Hepatocyte (in vitro differentiated cells): ENCODE results near the gene OSBPL3. TPM values are rescaled to one million over a fixed set of nuclear protein-coding genes. Genes with fewer than 3 reads are reported as not detected.
"Not testable (repeated sequence)": the region's sequence is repeated elsewhere in the genome, so short reads cannot be mapped to it uniquely, and the experiment has no call there.

Source experiments
- DNase-seq: peaks from one replicate; pipeline ENCODE4 v3.0.0-alpha.2; 2016; ENCODE audit warnings: low spot score
- H2AFZ ChIP-seq: fragments of 200-600 bp; sonication (generic); 2 replicates; pipeline ENCODE4 v1.6.0; 2016; ENCODE audit warnings: antibody characterized with exemption, mild to moderate bottlenecking
- H3K27ac ChIP-seq: fragments of 200-600 bp; sonication (generic); 2 replicates; pipeline ENCODE4 v1.5.1; 2016; ENCODE audit warnings: mild to moderate bottlenecking
- H3K27me3 ChIP-seq: fragments of 200-600 bp; sonication (generic); 2 replicates; pipeline ENCODE4 v1.6.1; 2016
- H3K36me3 ChIP-seq: fragments of 200-600 bp; sonication (generic); replicated peaks from 2 replicates; pipeline ENCODE4 v1.5.1; 2016; ENCODE audit warnings: low read depth; ENCODE audit not compliant: insufficient read depth
- H3K4me1 ChIP-seq: fragments of 200-600 bp; sonication (generic); 2 replicates; pipeline ENCODE4 v1.5.1; 2016; ENCODE audit warnings: mild to moderate bottlenecking, moderate library complexity; ENCODE audit not compliant: insufficient read depth
- H3K4me2 ChIP-seq: fragments of 200-600 bp; sonication (generic); 2 replicates; pipeline ENCODE4 v1.6.0; 2016
- H3K4me3 ChIP-seq: fragments of 200-600 bp; sonication (generic); 2 replicates; pipeline ENCODE4 v1.5.1; 2016; ENCODE audit warnings: mild to moderate bottlenecking
- H3K79me2 ChIP-seq: fragments of 200-600 bp; sonication (generic); 2 replicates; pipeline ENCODE4 v1.6.0; 2017; ENCODE audit warnings: mild to moderate bottlenecking
- H3K9me2 ChIP-seq: fragments of 200-600 bp; sonication (generic); replicated peaks from 2 replicates; pipeline ENCODE4 v1.6.0; 2017; ENCODE audit warnings: mild to moderate bottlenecking; ENCODE audit not compliant: insufficient read depth
- H3K9me3 ChIP-seq: fragments of 200-600 bp; sonication (generic); 2 replicates; pipeline ENCODE4 v1.5.1; 2016; ENCODE audit warnings: low read depth, mild to moderate bottlenecking
- H4K20me1 ChIP-seq: fragments of 200-600 bp; sonication (generic); 2 replicates; pipeline ENCODE4 v1.6.0; 2016; ENCODE audit warnings: mild to moderate bottlenecking; ENCODE audit not compliant: insufficient read depth, poor library complexity, severe bottlenecking
- CTCF ChIP-seq: fragments of 200-600 bp; sonication (generic); IDR thresholded peaks from 2 replicates; pipeline ENCODE4 v1.5.1; 2016; ENCODE audit warnings: antibody characterized with exemption, mild to moderate bottlenecking; ENCODE audit not compliant: poor library complexity
- EZH2 ChIP-seq: fragments of 200-600 bp; sonication (generic); IDR thresholded peaks from 2 replicates; pipeline ENCODE4 v1.6.1; 2016; ENCODE audit warnings: antibody characterized with exemption, mild to moderate bottlenecking, borderline replicate concordance
- EZH2phosphoT487 ChIP-seq: fragments of 200-600 bp; sonication (generic); IDR thresholded peaks from one replicate; pipeline ENCODE4 v1.6.1; 2018; ENCODE audit warnings: antibody characterized with exemption, mild to moderate bottlenecking, low read depth, moderate library complexity; ENCODE audit not compliant: unreplicated experiment, severe bottlenecking
- WGBS: methylation state at CpG from one replicate; pipeline ENCODE4 v1.1.6; 2016; ENCODE audit warnings: low lambda C conversion rate; ENCODE audit errors: missing lambda C conversion rate; 5-methylcytosine and 5-hydroxymethylcytosine counted together
- polyA plus RNA-seq: library from polyadenylated mRNA; unstranded; fragments of >200 nt; fragmentation: Nextera tagmentation; extraction: Ambion mirVana; gene quantifications from 2 replicates; pipeline ENCODE4 v1.2.1, GENCODE V29; 2016
- total RNA-seq: library from RNA; depleted of rRNA; stranded (reverse); fragments of >200 nt; gene quantifications from 2 replicates; pipeline ENCODE4 v1.2.3, GENCODE V29; 2014

The OSBPL3 gene
- total and polyA plus RNA-seq, 2 experiments from 2014 or later, result 11.4 to 18.0 TPM

GRCh38 chr7:25014756-25015155, 34.8 kb upstream of the OSBPL3 start:
- H3K27me3 ChIP-seq, result no peaks in the 10 kb centered on the region
- H4K20me1 ChIP-seq, result no peaks in the 10 kb centered on the region
- H3K9me2 ChIP-seq, result no peaks in the 10 kb centered on the region
- 76% methylated on average over 2 of the region's 2 CpGs for WGBS
- no peaks in the 10 kb centered on the region for H3K36me3 ChIP-seq
- H3K27ac ChIP-seq, result no peak overlapping the region
- H3K4me1 ChIP-seq, result no peaks in the 10 kb centered on the region
- H3K79me2 ChIP-seq, result no peaks in the 10 kb centered on the region
- no peak for DNase-seq
- H3K9me3 ChIP-seq, result no peaks in the 10 kb centered on the region
- no peak overlapping the region for H3K4me3 ChIP-seq
- no peak overlapping the region for H3K4me2 ChIP-seq
- TF ChIP-seq EZH2, result no peak
- no peak for TF ChIP-seq EZH2phosphoT487
- TF ChIP-seq CTCF, result no peak
- no peak overlapping the region for H2AFZ ChIP-seq

GRCh38 chr7:25012710-25013109, 32.7 kb upstream of the OSBPL3 start:
- not testable (repeated sequence) for H3K4me3 ChIP-seq, DNase-seq, H3K79me2 ChIP-seq, H3K27me3 ChIP-seq, H3K4me1 ChIP-seq, H3K4me2 ChIP-seq, H3K27ac ChIP-seq, H3K36me3 ChIP-seq, H2AFZ ChIP-seq, H3K9me3 ChIP-seq, H4K20me1 ChIP-seq, H3K9me2 ChIP-seq
- 95% methylated on average over 3 of the region's 3 CpGs for WGBS

GRCh38 chr7:25012254-25012653, 32.3 kb upstream of the OSBPL3 start:
- Histone ChIP-seq H3K4me2 (no peak overlapping the region), H3K4me1 (no peaks in the 10 kb centered on the region), H3K9me2 (no peaks in the 10 kb centered on the region), H2AFZ (no peak overlapping the region), H3K4me3 (no peak overlapping the region), H3K36me3 (no peaks in the 10 kb centered on the region), H3K79me2 (no peaks in the 10 kb centered on the region), H3K27me3 (no peaks in the 10 kb centered on the region), H3K27ac (no peak overlapping the region), H4K20me1 (no peaks in the 10 kb centered on the region), H3K9me3 (no peaks in the 10 kb centered on the region)
- DNase-seq, result no peak
- TF ChIP-seq CTCF, result no peak
- TF ChIP-seq EZH2phosphoT487, result no peak
- no peak for TF ChIP-seq EZH2

GRCh38 chr7:25009257-25009656, 29.3 kb upstream of the OSBPL3 start:
- Histone ChIP-seq H3K9me2 (no peaks in the 10 kb centered on the region), H3K4me3 (no peak overlapping the region), H3K9me3 (no peaks in the 10 kb centered on the region), H3K4me1 (no peaks in the 10 kb centered on the region), H3K79me2 (no peaks in the 10 kb centered on the region), H3K27me3 (no peaks in the 10 kb centered on the region), H4K20me1 (no peaks in the 10 kb centered on the region), H3K27ac (no peak overlapping the region), H3K4me2 (no peak overlapping the region), H2AFZ (no peak overlapping the region), H3K36me3 (no peaks in the 10 kb centered on the region)
- no peak for TF ChIP-seq EZH2
- no peak for TF ChIP-seq CTCF
- TF ChIP-seq EZH2phosphoT487, result no peak
- WGBS, result 84% methylated on average over 5 of the region's 5 CpGs
- no peak for DNase-seq
